GM23338 (cell line): ENCODE data around the gene CHMP4B. TPM values are rescaled to one million over a fixed set of nuclear protein-coding genes. Genes with fewer than 3 reads are reported as not detected.

ENCODE experiments used
- ATAC-seq: fragments of 200-7000 bp; cut with Tn5 transposase; 3 replicates; pipeline ENCODE4 v1.9.1; 2020
- DNase-seq: peaks from one replicate; pipeline ENCODE4 v3.0.0-alpha.2; 2015; ENCODE audit warnings: low spot score
- H2AFZ ChIP-seq: fragments of 200-600 bp; sonication (generic); 2 replicates; pipeline ENCODE4 v1.8.0; 2016; ENCODE audit warnings: antibody characterized with exemption, mild to moderate bottlenecking, moderate library complexity
- H3F3A ChIP-seq: fragments of 200-600 bp; sonication (generic); replicated peaks from 2 replicates; pipeline ENCODE4 v1.8.0; 2017; ENCODE audit warnings: antibody characterized with exemption, mixed run types, low read depth
- H3K27ac ChIP-seq: fragments of 200-600 bp; sonication (generic); 2 replicates; pipeline ENCODE4 v1.6.1; 2016; ENCODE audit warnings: low read depth
- H3K27me3 ChIP-seq: fragments of 200-600 bp; sonication (generic); 2 replicates; pipeline ENCODE4 v1.8.0; 2016; ENCODE audit warnings: mild to moderate bottlenecking, mixed run types, moderate library complexity; ENCODE audit not compliant: insufficient read depth
- H3K36me3 ChIP-seq: fragments of 200-600 bp; sonication (generic); 2 replicates; pipeline ENCODE4 v1.8.0; 2016; ENCODE audit warnings: mild to moderate bottlenecking; ENCODE audit not compliant: insufficient read depth
- H3K4me1 ChIP-seq: fragments of 200-600 bp; sonication (generic); 2 replicates; pipeline ENCODE4 v1.8.0; 2016; ENCODE audit warnings: mild to moderate bottlenecking, moderate library complexity; ENCODE audit not compliant: insufficient read depth
- H3K4me2 ChIP-seq: fragments of 200-600 bp; sonication (generic); 2 replicates; pipeline ENCODE4 v1.7.1; 2017; ENCODE audit warnings: mixed run types
- H3K4me3 ChIP-seq: fragments of 200-600 bp; sonication (generic); 2 replicates; pipeline ENCODE4 v1.6.1; 2016; ENCODE audit warnings: mixed run types
- H3K79me2 ChIP-seq: fragments of 200-600 bp; sonication (generic); replicated peaks from 2 replicates; pipeline ENCODE4 v1.8.0; 2017; ENCODE audit warnings: mild to moderate bottlenecking; ENCODE audit not compliant: insufficient read depth
- H3K9me2 ChIP-seq: fragments of 200-600 bp; sonication (generic); 2 replicates; pipeline ENCODE4 v1.8.0; 2017; ENCODE audit not compliant: insufficient read depth
- H4K20me1 ChIP-seq: fragments of 200-600 bp; sonication (generic); replicated peaks from 2 replicates; pipeline ENCODE4 v1.8.0; 2017; ENCODE audit warnings: mild to moderate bottlenecking; ENCODE audit not compliant: insufficient read depth
- H3K27ac Mint-ChIP-seq: 2 replicates; pipeline ENCODE4 v1.8.0; 2020; ENCODE audit warnings: inconsistent platforms, mild to moderate bottlenecking, moderate library complexity, mixed read lengths
- H3K27me3 Mint-ChIP-seq: 3 replicates; pipeline ENCODE4 v1.8.0; 2022; ENCODE audit warnings: low read depth, mild to moderate bottlenecking, moderate library complexity, mixed read lengths, inconsistent platforms; ENCODE audit not compliant: insufficient read depth, poor library complexity
- H3K36me3 Mint-ChIP-seq: 3 replicates; pipeline ENCODE4 v1.8.0; 2021; ENCODE audit warnings: low read depth, mild to moderate bottlenecking, inconsistent platforms, moderate library complexity, mixed read lengths
- H3K4me1 Mint-ChIP-seq: 3 replicates; pipeline ENCODE4 v1.8.0; 2020; ENCODE audit warnings: mild to moderate bottlenecking, inconsistent platforms, mixed read lengths
- H3K4me3 Mint-ChIP-seq: 3 replicates; pipeline ENCODE4 v1.8.0; 2021; ENCODE audit warnings: moderate library complexity, mild to moderate bottlenecking, inconsistent platforms, mixed read lengths
- H3K9me3 Mint-ChIP-seq: 3 replicates; pipeline ENCODE4 v1.8.0; 2020; ENCODE audit warnings: moderate library complexity, mild to moderate bottlenecking, inconsistent platforms, mixed read lengths
- EZH2phosphoT487 ChIP-seq: fragments of 200-600 bp; sonication (generic); IDR thresholded peaks from one replicate; pipeline ENCODE4 v1.8.1; 2018; ENCODE audit warnings: antibody characterized with exemption; ENCODE audit not compliant: unreplicated experiment
- JUNB ChIP-seq: IDR thresholded peaks from one replicate; pipeline ENCODE4 v1.6.1; 2016; ENCODE audit warnings: antibody characterized with exemption; ENCODE audit not compliant: unreplicated experiment
- NANOG ChIP-seq: IDR thresholded peaks from 2 replicates; pipeline ENCODE4 v1.6.1; 2016; ENCODE audit warnings: antibody characterized with exemption, borderline replicate concordance
- POLR2AphosphoS5 ChIP-seq: IDR thresholded peaks from 2 replicates; pipeline ENCODE4 v1.6.1; 2016; ENCODE audit warnings: antibody characterized with exemption, low read depth
- ZNF114 ChIP-seq: fragments of 250-450 bp; sonication (Bioruptor Pico); IDR thresholded peaks from 2 replicates; pipeline ENCODE4 v1.5.0; 2020; ENCODE audit warnings: mild to moderate bottlenecking, moderate library complexity
- ZNF331 ChIP-seq: fragments of 250-450 bp; sonication (Bioruptor Pico); IDR thresholded peaks from 2 replicates; pipeline ENCODE4 v1.5.0; 2020; ENCODE audit warnings: low read depth, mild to moderate bottlenecking, moderate library complexity
- ZNF462 ChIP-seq: fragments of 250-450 bp; sonication (Bioruptor Pico); IDR thresholded peaks from 2 replicates; pipeline ENCODE4 v1.5.0; 2020; ENCODE audit warnings: mild to moderate bottlenecking, moderate library complexity
- polyA plus RNA-seq: library from polyadenylated mRNA; unstranded; fragments of >200 nt; fragmentation: Nextera tagmentation; extraction: Ambion mirVana; gene quantifications from 2 replicates; pipeline ENCODE4 v1.2.1, GENCODE V29; 2016
- total RNA-seq: library from RNA; depleted of rRNA; stranded (reverse); fragments of >200 nt; shearing (Covaris generic); gene quantifications from 2 replicates; pipeline ENCODE4 v1.2.3, GENCODE V29; 2014
- TF ChIP-seq, protein P1 (sequence below), 2 experiments: fragments of 200-600 bp in 1 of 2; sonication (generic) in 1 of 2; conservative IDR thresholded peaks; 2 replicates each; pipeline versions ENCODE4 v1.5.1 to v1.6.1; 2016 to 2017; ENCODE audit warnings: antibody characterized with exemption in 2 of 2, low read depth in 2 of 2, mild to moderate bottlenecking in 2 of 2, moderate library complexity in 1 of 2
- TF ChIP-seq, protein P2 (sequence below): IDR thresholded peaks from one replicate; pipeline ENCODE4 v1.6.1; 2018; ENCODE audit warnings: antibody characterized with exemption; ENCODE audit not compliant: unreplicated experiment

CHMP4B gene
- total and polyA plus RNA-seq, 2 experiments from 2014 or later = 14.5 to 49.3 TPM

DNA sequence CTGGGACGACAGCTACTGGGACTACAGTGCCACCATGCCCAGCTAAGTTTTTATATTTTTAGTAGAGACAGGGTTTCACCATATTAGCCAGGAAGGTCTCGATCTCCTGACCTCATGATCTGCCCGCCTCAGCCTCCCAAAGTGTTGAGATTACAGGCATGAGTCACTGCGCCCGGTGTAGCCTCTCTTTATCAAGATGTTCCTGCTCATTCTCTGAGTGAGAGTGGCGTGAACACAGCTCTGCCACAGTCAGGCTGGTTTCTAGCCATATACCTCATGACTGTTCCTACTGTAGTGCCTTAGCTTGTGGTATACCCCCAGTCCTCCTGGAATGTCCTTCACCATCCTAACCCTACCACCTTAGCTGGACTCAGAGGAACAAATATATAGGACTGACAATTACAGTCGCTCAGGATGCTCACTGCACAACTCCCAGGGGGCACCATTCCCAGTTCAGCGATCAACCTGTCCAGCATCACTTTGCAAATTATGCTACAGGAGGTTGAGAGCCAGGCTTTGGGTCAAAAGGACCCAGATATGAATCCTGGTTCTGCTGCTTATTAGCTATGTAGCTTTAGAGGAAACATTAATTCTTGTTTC, 86.3 kb downstream of the CHMP4B start:
- Histone ChIP-seq H3K9me2 (no peaks in the 10 kb centered on the region), H3F3A (no peaks in the 10 kb centered on the region), H3K27me3 (no peaks in the 10 kb centered on the region), H3K4me1 (no peaks in the 10 kb centered on the region), H3K79me2 (no peaks in the 10 kb centered on the region), H3K27ac (no peak overlapping the region), H3K4me2 (no peak overlapping the region), H3K4me3 (no peak overlapping the region), H4K20me1 (no peaks in the 10 kb centered on the region), H2AFZ (no peak overlapping the region), H3K36me3 (no peaks in the 10 kb centered on the region)
- peaks cover 4% of the 10 kb centered on the region for H3K27me3 Mint-ChIP-seq
- ATAC-seq = no peak
- H3K36me3 Mint-ChIP-seq = no peaks in the 10 kb centered on the region
- no peaks in the 10 kb centered on the region for H3K9me3 Mint-ChIP-seq
- H3K4me3 Mint-ChIP-seq = no peak overlapping the region
- peaks cover 5% of the 10 kb centered on the region; the same call in 2 of the 3 replicates for H3K4me1 Mint-ChIP-seq
- TF ChIP-seq ZNF462 = no peak
- TF ChIP-seq, protein P1, sequence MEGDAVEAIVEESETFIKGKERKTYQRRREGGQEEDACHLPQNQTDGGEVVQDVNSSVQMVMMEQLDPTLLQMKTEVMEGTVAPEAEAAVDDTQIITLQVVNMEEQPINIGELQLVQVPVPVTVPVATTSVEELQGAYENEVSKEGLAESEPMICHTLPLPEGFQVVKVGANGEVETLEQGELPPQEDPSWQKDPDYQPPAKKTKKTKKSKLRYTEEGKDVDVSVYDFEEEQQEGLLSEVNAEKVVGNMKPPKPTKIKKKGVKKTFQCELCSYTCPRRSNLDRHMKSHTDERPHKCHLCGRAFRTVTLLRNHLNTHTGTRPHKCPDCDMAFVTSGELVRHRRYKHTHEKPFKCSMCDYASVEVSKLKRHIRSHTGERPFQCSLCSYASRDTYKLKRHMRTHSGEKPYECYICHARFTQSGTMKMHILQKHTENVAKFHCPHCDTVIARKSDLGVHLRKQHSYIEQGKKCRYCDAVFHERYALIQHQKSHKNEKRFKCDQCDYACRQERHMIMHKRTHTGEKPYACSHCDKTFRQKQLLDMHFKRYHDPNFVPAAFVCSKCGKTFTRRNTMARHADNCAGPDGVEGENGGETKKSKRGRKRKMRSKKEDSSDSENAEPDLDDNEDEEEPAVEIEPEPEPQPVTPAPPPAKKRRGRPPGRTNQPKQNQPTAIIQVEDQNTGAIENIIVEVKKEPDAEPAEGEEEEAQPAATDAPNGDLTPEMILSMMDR (conservative IDR thresholded peaks at IDR 0.05; ENCODE audit: low read depth in 2 of 2) = peak; percentile 48 to 56
- no peak overlapping the region for H3K27ac Mint-ChIP-seq
- DNase-seq = no peak

DNA sequence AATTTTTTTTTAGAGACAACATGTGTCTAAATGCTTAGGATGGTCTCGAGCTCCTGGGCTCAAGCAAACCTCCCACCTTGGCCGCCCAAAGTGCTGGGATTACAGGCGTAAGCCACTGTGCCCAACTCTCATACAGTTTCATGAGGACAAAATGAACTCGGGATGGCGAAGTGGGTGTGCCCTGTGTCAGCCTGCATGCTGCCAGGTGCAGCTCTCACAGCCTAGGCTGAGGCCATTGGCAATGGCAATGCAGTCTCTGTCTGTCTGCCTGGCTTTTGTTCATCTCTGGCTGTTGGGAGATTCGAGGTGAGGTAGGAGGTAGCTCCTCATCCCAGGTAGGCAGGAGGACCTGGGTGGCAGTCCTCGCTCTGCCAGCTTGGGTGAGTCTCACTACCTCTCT, 88.0 kb downstream of the CHMP4B start:
- H3K27ac ChIP-seq = no peak overlapping the region
- H3K9me2 ChIP-seq = no peaks in the 10 kb centered on the region
- no peaks in the 10 kb centered on the region for H3K9me3 Mint-ChIP-seq
- no peaks in the 10 kb centered on the region for H3K36me3 ChIP-seq
- H3K4me1 ChIP-seq = no peaks in the 10 kb centered on the region
- H3K79me2 ChIP-seq = no peaks in the 10 kb centered on the region
- no peak for ATAC-seq
- H2AFZ ChIP-seq = no peak overlapping the region
- no peaks in the 10 kb centered on the region for H3K27me3 ChIP-seq
- H3F3A ChIP-seq = no peaks in the 10 kb centered on the region
- no peak overlapping the region for H3K4me3 Mint-ChIP-seq
- DNase-seq = no peak
- no peaks in the 10 kb centered on the region for H3K36me3 Mint-ChIP-seq
- no peak overlapping the region for H3K4me2 ChIP-seq
- H3K27ac Mint-ChIP-seq = no peak overlapping the region
- no peak overlapping the region for H3K4me3 ChIP-seq
- no peaks in the 10 kb centered on the region for H4K20me1 ChIP-seq
- H3K4me1 Mint-ChIP-seq = peaks cover 5% of the 10 kb centered on the region; the same call in 2 of the 3 replicates
- peaks cover 4% of the 10 kb centered on the region for H3K27me3 Mint-ChIP-seq
- no peak for TF ChIP-seq ZNF114 (CRISPR knock-in tag)
- TF ChIP-seq POLR2AphosphoS5 = no peak
- TF ChIP-seq JUNB = no peak
- no peak for TF ChIP-seq EZH2phosphoT487
- no peak for TF ChIP-seq ZNF331 (CRISPR knock-in tag)
- TF ChIP-seq, protein P2, sequence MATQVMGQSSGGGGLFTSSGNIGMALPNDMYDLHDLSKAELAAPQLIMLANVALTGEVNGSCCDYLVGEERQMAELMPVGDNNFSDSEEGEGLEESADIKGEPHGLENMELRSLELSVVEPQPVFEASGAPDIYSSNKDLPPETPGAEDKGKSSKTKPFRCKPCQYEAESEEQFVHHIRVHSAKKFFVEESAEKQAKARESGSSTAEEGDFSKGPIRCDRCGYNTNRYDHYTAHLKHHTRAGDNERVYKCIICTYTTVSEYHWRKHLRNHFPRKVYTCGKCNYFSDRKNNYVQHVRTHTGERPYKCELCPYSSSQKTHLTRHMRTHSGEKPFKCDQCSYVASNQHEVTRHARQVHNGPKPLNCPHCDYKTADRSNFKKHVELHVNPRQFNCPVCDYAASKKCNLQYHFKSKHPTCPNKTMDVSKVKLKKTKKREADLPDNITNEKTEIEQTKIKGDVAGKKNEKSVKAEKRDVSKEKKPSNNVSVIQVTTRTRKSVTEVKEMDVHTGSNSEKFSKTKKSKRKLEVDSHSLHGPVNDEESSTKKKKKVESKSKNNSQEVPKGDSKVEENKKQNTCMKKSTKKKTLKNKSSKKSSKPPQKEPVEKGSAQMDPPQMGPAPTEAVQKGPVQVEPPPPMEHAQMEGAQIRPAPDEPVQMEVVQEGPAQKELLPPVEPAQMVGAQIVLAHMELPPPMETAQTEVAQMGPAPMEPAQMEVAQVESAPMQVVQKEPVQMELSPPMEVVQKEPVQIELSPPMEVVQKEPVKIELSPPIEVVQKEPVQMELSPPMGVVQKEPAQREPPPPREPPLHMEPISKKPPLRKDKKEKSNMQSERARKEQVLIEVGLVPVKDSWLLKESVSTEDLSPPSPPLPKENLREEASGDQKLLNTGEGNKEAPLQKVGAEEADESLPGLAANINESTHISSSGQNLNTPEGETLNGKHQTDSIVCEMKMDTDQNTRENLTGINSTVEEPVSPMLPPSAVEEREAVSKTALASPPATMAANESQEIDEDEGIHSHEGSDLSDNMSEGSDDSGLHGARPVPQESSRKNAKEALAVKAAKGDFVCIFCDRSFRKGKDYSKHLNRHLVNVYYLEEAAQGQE = no peak
- TF ChIP-seq NANOG = no peak
